IPS DF 6.9 (cell line): ENCODE results near the gene LCMT1.

Experiments
- DNase-seq: peaks from one replicate; pipeline ENCODE4 v3.0.0-alpha.2; 2013; ENCODE audit warnings: low read depth, low spot score
- H3K27ac ChIP-seq: one replicate; pipeline ENCODE4 v1.5.1; 2013; ENCODE audit warnings: low read length, control low read depth
- H3K27me3 ChIP-seq: 2 replicates; pipeline ENCODE4 v1.6.1; 2013; ENCODE audit warnings: mild to moderate bottlenecking, low read length; ENCODE audit not compliant: control insufficient read depth, insufficient read depth
- H3K36me3 ChIP-seq: 2 replicates; pipeline ENCODE4 v1.6.1; 2013; ENCODE audit warnings: low read length; ENCODE audit not compliant: control insufficient read depth, insufficient read depth
- H3K4me1 ChIP-seq: 2 replicates; pipeline ENCODE4 v1.6.1; 2013; ENCODE audit warnings: low read length; ENCODE audit not compliant: control insufficient read depth, insufficient read depth
- H3K4me3 ChIP-seq: 2 replicates; pipeline ENCODE4 v1.5.1; 2013; ENCODE audit warnings: mild to moderate bottlenecking, low read length
- H3K9me3 ChIP-seq: 2 replicates; pipeline ENCODE4 v1.6.1; 2013; ENCODE audit warnings: low read length, inconsistent platforms; ENCODE audit not compliant: control insufficient read depth, insufficient read depth
- WGBS: extraction: QIAGEN DNeasy Blood & Tissue Kit; methylation state at CpG from one replicate; pipeline ENCODE4 v1.1.7; 2013; ENCODE audit warnings: mixed read lengths, missing lambda C conversion rate; ENCODE audit not compliant: insufficient read length, insufficient coverage; 5-methylcytosine and 5-hydroxymethylcytosine counted together

The LCMT1 gene

GRCh38 chr16:25079637-25080378, 31.7 kb upstream of the LCMT1 start:
- H3K9me3 ChIP-seq, result no peaks in the 10 kb centered on the region
- H3K4me1 ChIP-seq, result no peaks in the 10 kb centered on the region
- DNase-seq, result no peak
- H3K27ac ChIP-seq, result no peak overlapping the region
- H3K27me3 ChIP-seq, result no peaks in the 10 kb centered on the region
- no CpG with 5 or more reads among the region's 4 CpGs for WGBS
- no peak overlapping the region for H3K4me3 ChIP-seq
- no peaks in the 10 kb centered on the region for H3K36me3 ChIP-seq

DNA sequence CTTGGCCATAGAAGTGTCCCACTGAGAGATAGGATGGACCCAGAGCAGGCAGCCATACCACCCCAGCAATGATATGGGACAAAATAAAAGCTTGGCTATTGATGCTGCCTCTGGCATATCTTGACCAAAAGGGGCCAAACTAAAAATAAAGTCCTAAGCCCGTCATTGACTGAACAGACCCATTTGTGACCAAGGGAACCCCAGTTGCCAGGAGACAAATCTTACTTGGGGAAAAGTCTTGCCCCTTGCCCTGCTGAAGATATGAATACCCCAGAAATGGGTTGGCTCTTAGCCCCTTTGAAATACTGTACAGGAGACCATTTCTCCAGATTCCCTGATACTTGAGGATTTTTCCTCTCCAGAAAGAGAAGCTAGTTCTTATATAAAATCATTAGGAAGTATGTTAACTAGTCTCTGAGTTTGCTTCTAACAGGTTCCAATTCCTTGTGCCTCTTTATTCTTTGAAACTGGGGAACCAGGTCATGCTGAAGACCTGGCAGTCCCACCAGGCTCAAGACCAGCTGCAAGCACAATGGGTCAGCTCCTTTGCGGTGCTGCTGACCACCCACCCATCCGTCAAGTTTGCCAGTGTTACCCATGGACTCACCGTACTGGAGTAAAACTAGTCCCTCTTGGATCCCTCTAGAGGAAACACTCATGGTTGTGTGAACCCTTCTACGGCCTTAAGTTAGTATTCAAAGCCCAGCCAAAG, 31.0 kb upstream of the LCMT1 start:
- Histone ChIP-seq H3K4me1 (no peaks in the 10 kb centered on the region), H3K36me3 (no peaks in the 10 kb centered on the region), H3K27ac (no peak overlapping the region), H3K27me3 (no peaks in the 10 kb centered on the region), H3K9me3 (no peaks in the 10 kb centered on the region), H3K4me3 (no peak overlapping the region)
- no CpG with 5 or more reads among the region's 5 CpGs for WGBS
- no peak for DNase-seq

GRCh38 chr16:25081702-25082101, 29.8 kb upstream of the LCMT1 start:
- Histone ChIP-seq H3K4me3 (no peak overlapping the region), H3K27ac (no peak overlapping the region), H3K27me3 (no peaks in the 10 kb centered on the region), H3K9me3 (no peaks in the 10 kb centered on the region), H3K36me3 (no peaks in the 10 kb centered on the region), H3K4me1 (no peaks in the 10 kb centered on the region)
- no CpG with 5 or more reads among the region's 9 CpGs for WGBS
- no peak for DNase-seq

- no peak for DNase-seq
- no CpG with 5 or more reads among the region's 6 CpGs for WGBS
- Histone ChIP-seq H3K4me3 (no peak overlapping the region), H3K27me3 (no peaks in the 10 kb centered on the region), H3K9me3 (no peaks in the 10 kb centered on the region), H3K27ac (no peak overlapping the region), H3K36me3 (no peaks in the 10 kb centered on the region), H3K4me1 (no peaks in the 10 kb centered on the region)
Measured at GRCh38 chr16:25083065-25083464, 28.5 kb upstream of the LCMT1 start.

DNA sequence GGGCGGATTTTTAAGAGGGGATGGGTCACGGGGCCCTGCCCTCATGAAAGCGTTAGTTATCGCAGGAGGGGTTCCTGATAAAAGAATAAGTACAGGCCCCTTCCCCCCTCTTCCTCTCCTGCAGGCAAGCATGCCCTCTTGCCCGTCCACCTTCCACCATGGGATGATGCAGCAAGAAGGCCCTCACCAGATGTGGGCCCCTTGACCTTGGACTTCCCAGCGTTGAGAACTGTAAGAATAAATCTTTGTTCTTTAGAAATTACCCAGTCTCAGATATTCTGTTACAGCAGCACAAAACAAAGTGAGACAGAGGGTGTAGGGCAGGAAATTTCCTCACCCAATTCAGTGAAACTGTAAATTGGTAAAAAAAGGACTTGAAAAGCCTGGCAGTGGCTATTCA, 27.8 kb upstream of the LCMT1 start:
- no peaks in the 10 kb centered on the region for H3K9me3 ChIP-seq
- no peaks in the 10 kb centered on the region for H3K4me1 ChIP-seq
- no peak overlapping the region for H3K4me3 ChIP-seq
- no peak for DNase-seq
- H3K27ac ChIP-seq, result no peak overlapping the region
- no peaks in the 10 kb centered on the region for H3K27me3 ChIP-seq
- no CpG with 5 or more reads among the region's 6 CpGs for WGBS
- H3K36me3 ChIP-seq, result no peaks in the 10 kb centered on the region

DNA sequence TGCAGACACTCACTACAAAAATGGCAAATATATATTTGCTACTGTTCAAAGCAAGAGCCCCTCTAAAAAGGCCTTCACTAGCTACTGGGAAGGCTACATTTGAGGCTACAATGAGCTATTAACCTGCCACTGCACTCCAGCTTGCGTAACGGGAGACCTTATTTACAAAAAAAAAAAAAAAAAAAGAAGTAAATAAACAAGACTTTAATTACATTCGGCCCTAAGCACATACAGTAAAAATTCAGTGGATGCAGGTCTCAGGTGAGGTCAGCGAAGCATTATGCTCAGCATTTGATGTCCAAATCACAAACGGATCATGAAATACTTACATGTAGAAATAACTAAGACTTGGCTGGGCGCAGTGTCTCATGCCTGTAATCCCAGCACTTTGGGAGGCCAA, 26.7 kb upstream of the LCMT1 start:
- Histone ChIP-seq H3K4me3 (no peak overlapping the region), H3K4me1 (no peaks in the 10 kb centered on the region), H3K36me3 (no peaks in the 10 kb centered on the region), H3K27me3 (no peaks in the 10 kb centered on the region), H3K9me3 (no peaks in the 10 kb centered on the region), H3K27ac (no peak overlapping the region)
- WGBS, result no CpG with 5 or more reads among the region's 6 CpGs
- no peak for DNase-seq

- no peaks in the 10 kb centered on the region for H3K36me3 ChIP-seq
- no peak overlapping the region for H3K4me3 ChIP-seq
- WGBS, result no CpG with 5 or more reads among the region's 5 CpGs
- DNase-seq, result no peak
- no peaks in the 10 kb centered on the region for H3K9me3 ChIP-seq
- no peaks in the 10 kb centered on the region for H3K4me1 ChIP-seq
- no peaks in the 10 kb centered on the region for H3K27me3 ChIP-seq
- no peak overlapping the region for H3K27ac ChIP-seq
Measured at GRCh38 chr16:25087761-25088160, 23.8 kb upstream of the LCMT1 start.

- DNase-seq, result no peak
- Histone ChIP-seq H3K36me3 (no peaks in the 10 kb centered on the region), H3K27ac (no peak overlapping the region), H3K9me3 (no peaks in the 10 kb centered on the region), H3K27me3 (no peaks in the 10 kb centered on the region), H3K4me1 (no peaks in the 10 kb centered on the region; the same call in 1 of the 2 replicates), H3K4me3 (no peak overlapping the region)
- no CpG with 5 or more reads among the region's 5 CpGs for WGBS
Measured at GRCh38 chr16:25089351-25089750, 22.2 kb upstream of the LCMT1 start.

DNA sequence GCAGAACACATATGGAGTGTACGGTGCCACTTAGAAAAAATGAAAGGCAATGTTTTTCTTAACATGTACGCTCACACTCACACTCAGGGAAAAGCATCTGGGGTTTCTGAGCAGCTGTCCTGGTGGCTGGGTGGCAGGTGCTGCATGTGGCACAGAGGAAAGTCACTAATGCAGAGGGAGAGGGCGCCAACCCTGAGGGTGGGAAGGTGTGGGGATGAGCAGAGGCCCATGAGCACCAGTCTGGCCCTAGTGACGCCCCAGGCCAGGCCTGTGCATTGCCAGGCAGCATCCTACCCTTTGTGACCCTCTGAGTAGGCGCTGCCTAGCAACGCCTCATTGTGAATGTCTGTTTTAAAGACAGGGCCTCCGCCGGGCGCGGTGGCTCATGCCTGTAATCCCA, 19.1 kb upstream of the LCMT1 start:
- WGBS, result no CpG with 5 or more reads among the region's 10 CpGs
- Histone ChIP-seq H3K27ac (no peak overlapping the region), H3K27me3 (no peaks in the 10 kb centered on the region), H3K9me3 (no peaks in the 10 kb centered on the region), H3K36me3 (no peaks in the 10 kb centered on the region), H3K4me1 (peaks cover 1% of the 10 kb centered on the region; the same call in 1 of the 2 replicates), H3K4me3 (no peak overlapping the region)
- no peak for DNase-seq

- no peak overlapping the region for H3K4me3 ChIP-seq
Measured at GRCh38 chr16:25093208-25094061, 18.1 kb upstream of the LCMT1 start.

More at GRCh38 chr16:25093208-25094061, 18.1 kb upstream of the LCMT1 start:
- no peaks in the 10 kb centered on the region for H3K36me3 ChIP-seq
- H3K9me3 ChIP-seq, result no peaks in the 10 kb centered on the region
- DNase-seq, result no peak
- no CpG with 5 or more reads among the region's 10 CpGs for WGBS
- no peaks in the 10 kb centered on the region for H3K27me3 ChIP-seq
- H3K4me1 ChIP-seq, result peaks cover 1% of the 10 kb centered on the region; the same call in 1 of the 2 replicates
- H3K27ac ChIP-seq, result no peak overlapping the region
